Measurements from ENCODE around the gene PGBD5. TPM values are rescaled to one million over a fixed set of nuclear protein-coding genes. Genes with fewer than 3 reads are reported as not detected.

Gene PGBD5
- polyA plus RNA-seq, 1 of the 3 experiments (the other 2 are of a cell fraction), result 0.15 TPM

DNA sequence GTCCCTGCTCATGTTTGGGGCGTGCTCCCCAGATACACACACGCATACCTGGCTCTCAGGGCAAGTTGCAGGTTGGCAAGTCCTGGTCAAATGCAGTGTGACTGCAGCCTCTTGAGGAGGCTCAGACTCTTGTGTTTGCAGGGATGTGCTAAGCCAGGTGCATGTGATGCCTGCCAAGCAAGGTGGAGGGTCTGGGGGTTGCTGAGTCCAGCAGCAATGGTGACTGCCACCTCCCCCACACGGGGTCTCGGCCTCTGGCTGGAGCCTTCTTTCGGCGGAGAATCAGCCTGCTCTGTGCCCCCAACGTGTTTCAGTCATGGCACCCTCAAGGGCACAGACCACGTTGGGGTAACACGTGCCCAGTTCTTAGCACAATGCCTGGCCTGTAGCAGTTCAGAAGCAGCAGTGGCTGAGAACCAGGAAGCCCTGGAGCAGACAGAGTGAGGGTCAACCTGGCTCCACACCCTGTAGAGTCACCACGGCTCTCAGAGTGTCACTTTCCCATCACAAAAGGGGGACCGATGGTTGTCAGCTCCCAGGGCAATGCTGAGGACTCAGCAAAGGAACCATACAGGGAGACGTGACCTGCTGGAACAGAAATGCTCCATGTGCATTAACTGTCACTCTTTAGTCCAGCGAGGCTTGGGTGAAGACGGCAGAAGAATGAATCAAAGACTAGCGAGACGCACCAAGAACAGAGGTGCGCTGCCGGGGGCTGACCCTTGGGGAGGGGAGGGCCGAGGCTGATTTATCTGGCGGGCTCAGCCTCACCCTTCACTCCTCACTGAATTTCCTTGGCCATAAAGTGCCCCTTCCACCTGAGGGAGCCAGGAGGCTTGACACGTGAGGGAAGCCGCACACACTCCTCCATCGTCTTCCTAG lies 109.0 kb downstream of the PGBD5 start:
- Histone ChIP-seq H4K20me1 (ENCODE audit: insufficient read depth) (no peaks in the 10 kb centered on the region), H3K79me2 (ENCODE audit: insufficient read depth) (no peaks in the 10 kb centered on the region), H3K4me2 (no peak overlapping the region), H3F3A (replicated peaks; ENCODE audit: insufficient read depth) (no peaks in the 10 kb centered on the region), H3K9ac (no peak overlapping the region), H3K4me3 (ENCODE audit: low read depth in 2 of 2, low read length in 1 of 2) (no peak overlapping the region), H3K36me3 (replicated peaks in 1 of 2; ENCODE audit: control insufficient read depth in 1 of 2, insufficient read depth in 2 of 2, low read length in 1 of 2) (no peaks in the 10 kb centered on the region), H3K4me1 (ENCODE audit: control insufficient read depth in 1 of 2, insufficient read depth in 2 of 2, low read depth in 1 of 2, low read length in 1 of 2) (peaks cover 0 to 9% of the 10 kb centered on the region in 2 experiments; a peak in 1 of 4 replicates), H2AFZ (ENCODE audit: low read depth) (no peak overlapping the region), H3K9me2 (no peaks in the 10 kb centered on the region), H3K9me3 (no peaks in the 10 kb centered on the region), H3K27me3 (ENCODE audit: insufficient read depth) (no peaks in the 10 kb centered on the region), H3K27ac (ENCODE audit: low read depth in 2 of 2, low read length in 1 of 2) (no peak overlapping the region)
- ChIA-PET CTCF (no interaction called here), POLR2A (no interaction called here)
- DNase-seq, result no peak
- TF ChIP-seq MEF2A (IDR thresholded peaks at IDR 0.05; ENCODE audit: borderline replicate concordance, low read depth) (no peak), JUND (IDR thresholded peaks at IDR 0.05) (no peak), YY1 (IDR thresholded peaks at IDR 0.05; ENCODE audit: low read depth) (no peak), TCF12 (IDR thresholded peaks at IDR 0.05) (no peak), REST (IDR thresholded peaks at IDR 0.05; ENCODE audit: low read depth, low read length) (no peak), NRF1 (IDR thresholded peaks at IDR 0.05; ENCODE audit: low read depth, low read length) (no peak), RAD21 (IDR thresholded peaks at IDR 0.05; ENCODE audit: low read length) (no peak), FOSL2 (IDR thresholded peaks at IDR 0.05; ENCODE audit: borderline replicate concordance, low read depth) (no peak), CHD2 (IDR thresholded peaks at IDR 0.05; ENCODE audit: low read length, partially characterized antibody) (no peak), TAF1 (IDR thresholded peaks at IDR 0.05; ENCODE audit: borderline replicate concordance, low read depth, low read length) (no peak), GABPA (IDR thresholded peaks at IDR 0.05; ENCODE audit: low read depth) (no peak), FOXM1 (IDR thresholded peaks at IDR 0.05; ENCODE audit: low read depth) (no peak)
- TF ChIP-seq, protein P1, sequence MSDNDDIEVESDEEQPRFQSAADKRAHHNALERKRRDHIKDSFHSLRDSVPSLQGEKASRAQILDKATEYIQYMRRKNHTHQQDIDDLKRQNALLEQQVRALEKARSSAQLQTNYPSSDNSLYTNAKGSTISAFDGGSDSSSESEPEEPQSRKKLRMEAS (IDR thresholded peaks at IDR 0.05; ENCODE audit: low read depth), result no peak
- TF ChIP-seq, protein P2, sequence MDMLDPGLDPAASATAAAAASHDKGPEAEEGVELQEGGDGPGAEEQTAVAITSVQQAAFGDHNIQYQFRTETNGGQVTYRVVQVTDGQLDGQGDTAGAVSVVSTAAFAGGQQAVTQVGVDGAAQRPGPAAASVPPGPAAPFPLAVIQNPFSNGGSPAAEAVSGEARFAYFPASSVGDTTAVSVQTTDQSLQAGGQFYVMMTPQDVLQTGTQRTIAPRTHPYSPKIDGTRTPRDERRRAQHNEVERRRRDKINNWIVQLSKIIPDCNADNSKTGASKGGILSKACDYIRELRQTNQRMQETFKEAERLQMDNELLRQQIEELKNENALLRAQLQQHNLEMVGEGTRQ (IDR thresholded peaks at IDR 0.05; ENCODE audit: borderline replicate concordance, low read depth, low read length), result no peak
- WGBS (ENCODE audit: low lambda C conversion rate), result 65% methylated on average over 17 of the region's 23 CpGs

Data from SK-N-SH (cell line).